ENCODE measurements around the gene ATG2B.

ATG2B gene

GRCh38 chr14:96373538-96373937 is 10.4 kb upstream of the ATG2B start:
- H3F3A ChIP-seq (ENCODE audit: insufficient read depth, low read length): no peaks in the 10 kb centered on the region; the same call in 1 of the 2 replicates
- TF ChIP-seq CTCF (IDR thresholded peaks at IDR 0.05; ENCODE audit: low read length): no peak
- TF ChIP-seq EZH2 (IDR thresholded peaks at IDR 0.05; ENCODE audit: borderline replicate concordance, low read length): no peak
- H2AFZ ChIP-seq (ENCODE audit: low read length): no peak overlapping the region
- no peak overlapping the region for H3K9ac ChIP-seq (ENCODE audit: low read length)
- H3K4me3 ChIP-seq (ENCODE audit: low read depth, low read length, poor library complexity, severe bottlenecking): no peak overlapping the region
- no peaks in the 10 kb centered on the region for H4K20me1 ChIP-seq (ENCODE audit: insufficient read depth, low read length)
- H3K4me2 ChIP-seq (ENCODE audit: low read length): no peak overlapping the region
- peaks cover 2% of the 10 kb centered on the region; the same call in 1 of the 2 replicates for H3K9me3 ChIP-seq (ENCODE audit: low read length)
- peaks cover 9% of the 10 kb centered on the region for H3K36me3 ChIP-seq (ENCODE audit: insufficient read depth, low read length)
- H3K79me2 ChIP-seq (ENCODE audit: insufficient read depth, low read length): peaks cover 33% of the 10 kb centered on the region
- H3K9me2 ChIP-seq (ENCODE audit: low read depth, low read length): no peaks in the 10 kb centered on the region
- H3K27me3 ChIP-seq (ENCODE audit: insufficient read depth, low read length): no peaks in the 10 kb centered on the region
- no peaks in the 10 kb centered on the region for H3K4me1 ChIP-seq (ENCODE audit: insufficient read depth, low read length, severe bottlenecking)
- H3K27ac ChIP-seq (ENCODE audit: low read depth, low read length, poor library complexity, severe bottlenecking): no peak overlapping the region

GRCh38 chr14:96370528-96370927 is 7.4 kb upstream of the ATG2B start:
- H3K27ac ChIP-seq (ENCODE audit: low read depth, low read length, poor library complexity, severe bottlenecking): no peak overlapping the region
- H3K9me3 ChIP-seq (ENCODE audit: low read length): peaks cover 3% of the 10 kb centered on the region; the same call in 1 of the 2 replicates
- H4K20me1 ChIP-seq (ENCODE audit: insufficient read depth, low read length): no peaks in the 10 kb centered on the region
- H3K4me3 ChIP-seq (ENCODE audit: low read depth, low read length, poor library complexity, severe bottlenecking): no peak overlapping the region
- H3K36me3 ChIP-seq (ENCODE audit: insufficient read depth, low read length): peaks cover 15% of the 10 kb centered on the region
- H3K79me2 ChIP-seq (ENCODE audit: insufficient read depth, low read length): peaks cover 57% of the 10 kb centered on the region
- no peaks in the 10 kb centered on the region for H3K4me1 ChIP-seq (ENCODE audit: insufficient read depth, low read length, severe bottlenecking)
- H3K9ac ChIP-seq (ENCODE audit: low read length): no peak overlapping the region
- H3F3A ChIP-seq (ENCODE audit: insufficient read depth, low read length): no peaks in the 10 kb centered on the region; the same call in 1 of the 2 replicates
- H3K27me3 ChIP-seq (ENCODE audit: insufficient read depth, low read length): no peaks in the 10 kb centered on the region
- no peaks in the 10 kb centered on the region for H3K9me2 ChIP-seq (ENCODE audit: low read depth, low read length)
- no peak overlapping the region for H2AFZ ChIP-seq (ENCODE audit: low read length)
- TF ChIP-seq EZH2 (IDR thresholded peaks at IDR 0.05; ENCODE audit: borderline replicate concordance, low read length) (no peak), CTCF (IDR thresholded peaks at IDR 0.05; ENCODE audit: low read length) (no peak)
- no peak overlapping the region for H3K4me2 ChIP-seq (ENCODE audit: low read length)

- no peak overlapping the region for H3K4me2 ChIP-seq (ENCODE audit: low read length)
- H3K4me3 ChIP-seq (ENCODE audit: low read depth, low read length, poor library complexity, severe bottlenecking): no peak overlapping the region
- no peaks in the 10 kb centered on the region for H4K20me1 ChIP-seq (ENCODE audit: insufficient read depth, low read length)
- peaks cover 15% of the 10 kb centered on the region for H3K36me3 ChIP-seq (ENCODE audit: insufficient read depth, low read length)
- no peak overlapping the region for H3K27ac ChIP-seq (ENCODE audit: low read depth, low read length, poor library complexity, severe bottlenecking)
- H2AFZ ChIP-seq (ENCODE audit: low read length): no peak overlapping the region
- no peaks in the 10 kb centered on the region for H3K9me2 ChIP-seq (ENCODE audit: low read depth, low read length)
- H3K4me1 ChIP-seq (ENCODE audit: insufficient read depth, low read length, severe bottlenecking): peaks cover 11% of the 10 kb centered on the region
- no peak for TF ChIP-seq EZH2 (IDR thresholded peaks at IDR 0.05; ENCODE audit: borderline replicate concordance, low read length)
- TF ChIP-seq CTCF (IDR thresholded peaks at IDR 0.05; ENCODE audit: low read length): no peak
- peaks cover 3% of the 10 kb centered on the region; the same call in 1 of the 2 replicates for H3K9me3 ChIP-seq (ENCODE audit: low read length)
- H3K79me2 ChIP-seq (ENCODE audit: insufficient read depth, low read length): peaks cover 69% of the 10 kb centered on the region
- H3K27me3 ChIP-seq (ENCODE audit: insufficient read depth, low read length): no peaks in the 10 kb centered on the region
- H3F3A ChIP-seq (ENCODE audit: insufficient read depth, low read length): no peaks in the 10 kb centered on the region
- no peak overlapping the region for H3K9ac ChIP-seq (ENCODE audit: low read length)
These were observed 5.4 kb upstream of the ATG2B start for GRCh38 chr14:96368534-96368933.

Data from OCI-LY1 (cell line).